HCT116 (cell line): ENCODE measurements around the gene TWIST2. TPM values are rescaled to one million over a fixed set of nuclear protein-coding genes. Genes with fewer than 3 reads are reported as not detected.

Experiments used
- ATAC-seq: fragments of 200-7000 bp; cut with Tn5 transposase; 2 replicates; pipeline ENCODE4 v1.9.1; 2020; ENCODE audit warnings: mild to moderate bottlenecking, moderate library complexity
- BruUV-seq: library from RNA; stranded (reverse); fragments of 400-500 nt; replicated peaks from 2 replicates; lab custom pipeline; 2021; lab: Mats Ljungman, UMichigan
- CTCF ChIA-PET: fragments of 300-600 bp; sonication (Branson Sonifier 250); formaldehyde crosslinking; loops from one replicate; lab custom pipeline; 2021; ENCODE audit warnings: antibody characterized with exemption; lab: Charles Lee
- POLR2A ChIA-PET: fragments of 300-600, 350-600 bp; sonication (Branson Sonifier 250); formaldehyde crosslinking; loops from one replicate; lab custom pipeline; 2021; ENCODE audit warnings: antibody characterized with exemption; lab: Charles Lee
- RAD21 ChIA-PET, 2 experiments: fragments of 300-600 bp; sonication (Branson Sonifier 250); formaldehyde crosslinking; loops; one replicate each; lab custom pipeline; 2023; ENCODE audit warnings: low total read pairs in 2 of 2; ENCODE audit not compliant: uncharacterized antibody in 2 of 2, unreplicated experiment in 2 of 2, low non-redundant PET in 1 of 2; lab: Charles Lee
- DNase-seq: peaks from one replicate; pipeline ENCODE4 v3.0.0-alpha.2; 2010; ENCODE audit warnings: low read depth, low spot score
- H2AFZ ChIP-seq: fragments of 200-600 bp; shearing (Covaris generic), sonication (generic); 2 replicates; pipeline ENCODE4 v1.6.1; 2017; ENCODE audit warnings: low read depth, mixed run types, mixed read lengths, antibody characterized with exemption, low read length; ENCODE audit not compliant: poor library complexity, severe bottlenecking
- H3K27ac ChIP-seq: 2 replicates; pipeline ENCODE4 v1.5.1; 2012; ENCODE audit warnings: low read depth, low read length
- H3K27me3 ChIP-seq: fragments of 200-600 bp; sonication (generic); 2 replicates; pipeline ENCODE4 v1.6.1; 2016; ENCODE audit warnings: mixed run types, low read length, mixed read lengths; ENCODE audit not compliant: insufficient read depth
- H3K36me3 ChIP-seq, 2 experiments: fragments of 200-500 bp in 1 of 2; fragments of 200-600 bp in 1 of 2; sonication (Bioruptor generic) in 1 of 2; sonication (generic) in 1 of 2; 2 replicates each; pipeline versions ENCODE4 v1.5.1 to v1.6.1; 2014 to 2016; ENCODE audit warnings: low read length in 2 of 2, inconsistent platforms in 1 of 2, mixed read lengths in 1 of 2, mixed run types in 1 of 2; ENCODE audit not compliant: insufficient read depth in 2 of 2, control insufficient read depth in 1 of 2
- H3K4me1 ChIP-seq, 2 experiments: fragments of 200-600 bp in 1 of 2; sonication (generic) in 1 of 2; 2 replicates each; pipeline versions ENCODE4 v1.5.1 to v1.6.1; 2012 to 2017; ENCODE audit warnings: low read length in 2 of 2, inconsistent platforms in 1 of 2, mild to moderate bottlenecking in 1 of 2, mixed read lengths in 1 of 2, mixed run types in 1 of 2, moderate library complexity in 1 of 2; ENCODE audit not compliant: insufficient read depth in 2 of 2, control insufficient read depth in 1 of 2
- H3K4me2 ChIP-seq: fragments of 200-600 bp; sonication (generic); 2 replicates; pipeline ENCODE4 v1.6.1; 2017; ENCODE audit warnings: mixed run types, low read length, mixed read lengths
- H3K4me3 ChIP-seq, 2 experiments: fragments of 200-600 bp in 1 of 2; sonication (generic) in 1 of 2; replicated peaks in 1 of 2; 2 replicates each; pipeline ENCODE4 v1.5.1; 2011 to 2016; ENCODE audit warnings: low read length in 2 of 2, control low read depth in 1 of 2, low read depth in 1 of 2, mild to moderate bottlenecking in 1 of 2, mixed read lengths in 1 of 2, mixed run types in 1 of 2
- H3K79me2 ChIP-seq: fragments of 200-600 bp; sonication (generic); 2 replicates; pipeline ENCODE4 v1.6.1; 2017; ENCODE audit warnings: mild to moderate bottlenecking, mixed run types, low read length, moderate library complexity, mixed read lengths; ENCODE audit not compliant: insufficient read depth
- H3K9ac ChIP-seq: fragments of 200-600 bp; sonication (generic); 2 replicates; pipeline ENCODE4 v1.6.1; 2016; ENCODE audit warnings: low read length, mixed read lengths
- H3K9me2 ChIP-seq: fragments of 200-600 bp; sonication (generic), shearing (Covaris generic); 2 replicates; pipeline ENCODE4 v1.6.1; 2017; ENCODE audit warnings: mixed run types, mild to moderate bottlenecking, moderate library complexity; ENCODE audit not compliant: insufficient read depth
- H3K9me3 ChIP-seq, 2 experiments: fragments of 200-500 bp in 1 of 2; fragments of 200-600 bp in 1 of 2; sonication (Bioruptor generic) in 1 of 2; sonication (generic) in 1 of 2; 2 replicates each; pipeline ENCODE4 v1.6.1; 2014 to 2017; ENCODE audit warnings: low read length in 2 of 2, mixed read lengths in 2 of 2, inconsistent platforms in 1 of 2, low read depth in 1 of 2, mild to moderate bottlenecking in 1 of 2, mixed run types in 1 of 2, moderate library complexity in 1 of 2; ENCODE audit not compliant: control insufficient read depth in 1 of 2, insufficient read depth in 1 of 2
- H4K20me1 ChIP-seq: fragments of 200-600 bp; sonication (generic), shearing (Covaris generic); 2 replicates; pipeline ENCODE4 v1.6.1; 2017; ENCODE audit warnings: mixed run types, mild to moderate bottlenecking, moderate library complexity; ENCODE audit not compliant: insufficient read depth
- CBX3 ChIP-seq: IDR thresholded peaks from 2 replicates; pipeline ENCODE4 v1.6.1; 2012; ENCODE audit warnings: low read depth
- CEBPB ChIP-seq: IDR thresholded peaks from 2 replicates; pipeline ENCODE4 v1.6.1; 2012; ENCODE audit warnings: low read depth
- EZH2 ChIP-seq: fragments of 200-600 bp; sonication (generic); IDR thresholded peaks from 2 replicates; pipeline ENCODE4 v1.6.1; 2017; ENCODE audit warnings: antibody characterized with exemption, mixed run types
- EZH2phosphoT487 ChIP-seq: fragments of 200-600 bp; IDR thresholded peaks from 2 replicates; pipeline ENCODE4 v1.6.1; 2018; ENCODE audit warnings: antibody characterized with exemption, borderline replicate concordance
- JUND ChIP-seq: IDR thresholded peaks from 2 replicates; pipeline ENCODE4 v1.6.1; 2012
- RAD21 ChIP-seq: IDR thresholded peaks from 2 replicates; pipeline ENCODE4 v1.6.1; 2012; ENCODE audit warnings: low read depth, mild to moderate bottlenecking
- REST ChIP-seq: IDR thresholded peaks from 2 replicates; pipeline ENCODE4 v1.6.1; 2012; ENCODE audit warnings: low read depth
- SIN3A ChIP-seq: IDR thresholded peaks from 2 replicates; pipeline ENCODE4 v1.6.1; 2012; ENCODE audit warnings: low read depth
- YY1 ChIP-seq: IDR thresholded peaks from 2 replicates; pipeline ENCODE4 v1.6.1; 2011; ENCODE audit warnings: low read length, low read depth, moderate library complexity, mild to moderate bottlenecking; ENCODE audit not compliant: insufficient replicate concordance; ENCODE audit errors: extremely low read depth
- ZFX ChIP-seq: fragments of 450-650 bp; IDR thresholded peaks from 2 replicates; pipeline ENCODE4 v1.6.1; 2017
- intact Hi-C: fragments of 100-400 bp; cut with micrococcal nuclease; formaldehyde crosslinking; loops from 2 replicates; pipeline ENCODE4 v1.10.0; 2022
- total RNA-seq: library from RNA; stranded (reverse); gene quantifications from one replicate; pipeline ENCODE4 v1.2.1, GENCODE V29; 2021; ENCODE audit not compliant: unreplicated experiment
- TF ChIP-seq, protein P1 (sequence below): IDR thresholded peaks from 2 replicates; pipeline ENCODE4 v1.6.1; 2012
- TF ChIP-seq, protein P2 (sequence below): IDR thresholded peaks from 2 replicates; pipeline ENCODE4 v1.6.1; 2011; ENCODE audit warnings: mild to moderate bottlenecking, low read length, moderate library complexity; ENCODE audit not compliant: insufficient replicate concordance; ENCODE audit errors: extremely low read depth

TWIST2 gene
- total RNA-seq, 1 experiment from 2014 or later: not detected

DNA sequence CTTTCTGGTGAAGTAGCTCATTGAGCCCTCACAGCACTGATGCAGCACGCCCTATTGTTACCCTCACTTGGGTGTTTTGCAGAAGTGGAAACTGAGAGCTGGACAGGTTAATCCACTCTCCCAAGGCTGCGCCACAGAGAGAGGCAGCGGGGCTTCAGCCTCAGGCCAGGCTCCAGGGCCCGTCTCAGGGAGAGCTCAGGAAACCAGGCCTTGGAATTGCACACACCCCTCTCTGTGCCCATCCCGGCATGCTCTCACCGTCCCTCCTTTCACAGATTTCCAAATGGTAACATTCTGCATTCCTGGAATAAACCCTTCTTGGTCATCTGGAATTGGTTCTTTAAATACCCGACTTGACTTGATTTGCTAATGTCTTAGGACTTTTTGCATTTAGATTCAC, 51.5 kb downstream of the TWIST2 start:
- POLR2A ChIA-PET: interaction anchor here (0.9 kb wide), 1 partner anchor 9 kb away, joined by 3 read pairs; no protein-coding TSS in a partner anchor
- Histone ChIP-seq H3K9me3 (no peaks in the 10 kb centered on the region; a peak in 1 of 4 replicates), H3K27ac (no peak overlapping the region), H2AFZ (no peak overlapping the region), H3K27me3 (no peaks in the 10 kb centered on the region), H3K9ac (no peak overlapping the region)
- RAD21 ChIA-PET: no interaction called here
- no peak for DNase-seq
- no peak for ATAC-seq
- TF ChIP-seq, protein P1, sequence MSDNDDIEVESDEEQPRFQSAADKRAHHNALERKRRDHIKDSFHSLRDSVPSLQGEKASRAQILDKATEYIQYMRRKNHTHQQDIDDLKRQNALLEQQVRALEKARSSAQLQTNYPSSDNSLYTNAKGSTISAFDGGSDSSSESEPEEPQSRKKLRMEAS: no peak
- TF ChIP-seq CEBPB (no peak), JUND (no peak), RAD21 (no peak), EZH2 (no peak), EZH2phosphoT487 (no peak), ZFX (no peak), REST (no peak), SIN3A (no peak), CBX3 (no peak), YY1 (no peak)
- TF ChIP-seq, protein P2, sequence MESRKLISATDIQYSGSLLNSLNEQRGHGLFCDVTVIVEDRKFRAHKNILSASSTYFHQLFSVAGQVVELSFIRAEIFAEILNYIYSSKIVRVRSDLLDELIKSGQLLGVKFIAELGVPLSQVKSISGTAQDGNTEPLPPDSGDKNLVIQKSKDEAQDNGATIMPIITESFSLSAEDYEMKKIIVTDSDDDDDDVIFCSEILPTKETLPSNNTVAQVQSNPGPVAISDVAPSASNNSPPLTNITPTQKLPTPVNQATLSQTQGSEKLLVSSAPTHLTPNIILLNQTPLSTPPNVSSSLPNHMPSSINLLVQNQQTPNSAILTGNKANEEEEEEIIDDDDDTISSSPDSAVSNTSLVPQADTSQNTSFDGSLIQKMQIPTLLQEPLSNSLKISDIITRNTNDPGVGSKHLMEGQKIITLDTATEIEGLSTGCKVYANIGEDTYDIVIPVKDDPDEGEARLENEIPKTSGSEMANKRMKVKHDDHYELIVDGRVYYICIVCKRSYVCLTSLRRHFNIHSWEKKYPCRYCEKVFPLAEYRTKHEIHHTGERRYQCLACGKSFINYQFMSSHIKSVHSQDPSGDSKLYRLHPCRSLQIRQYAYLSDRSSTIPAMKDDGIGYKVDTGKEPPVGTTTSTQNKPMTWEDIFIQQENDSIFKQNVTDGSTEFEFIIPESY: no peak
- TF ChIP-seq, all 23 proteins: peak for 0
- no peaks in the 10 kb centered on the region for H3K79me2 ChIP-seq
- no peak overlapping the region for H3K4me2 ChIP-seq
- H3K4me3 ChIP-seq: no peak overlapping the region
- CTCF ChIA-PET: no interaction called here
- H3K9me2 ChIP-seq: no peaks in the 10 kb centered on the region
- H3K36me3 ChIP-seq: no peaks in the 10 kb centered on the region
- no peaks in the 10 kb centered on the region for H4K20me1 ChIP-seq
- BruUV-seq: no TSS peak
- intact Hi-C loops: no loop called here
- peaks cover 15 to 21% of the 10 kb centered on the region in 2 experiments for H3K4me1 ChIP-seq
